IMR-90 (cell line): ENCODE data around the gene ITM2B. TPM values are rescaled to one million over a fixed set of nuclear protein-coding genes. Genes with fewer than 3 reads are reported as not detected.

Experiments
- ATAC-seq: fragments of 200-7000 bp; cut with Tn5 transposase; 2 replicates; pipeline ENCODE4 v1.9.1; 2020; ENCODE audit warnings: low read depth, mild to moderate bottlenecking, moderate library complexity
- BruUV-seq: library from RNA; stranded (reverse); fragments of 400-500 nt; replicated peaks from 2 replicates; lab custom pipeline; 2021; lab: Mats Ljungman, UMichigan
- CTCF ChIA-PET: fragments of 300-600 bp; formaldehyde crosslinking; extraction: SDS; loops from one replicate; lab custom pipeline; 2021; ENCODE audit warnings: antibody characterized with exemption; lab: Yijun Ruan, JAX
- POLR2A ChIA-PET: fragments of 300-600 bp; sonication (Branson Sonifier 250); formaldehyde crosslinking; loops from one replicate; lab custom pipeline; 2022; ENCODE audit warnings: antibody characterized with exemption; ENCODE audit not compliant: unreplicated experiment; lab: Charles Lee
- DNase-seq: peaks from one replicate; pipeline ENCODE4 v3.0.0; 2013
- H2AFZ ChIP-seq: replicated peaks from 2 replicates; pipeline ENCODE3; 2013; ENCODE audit warnings: low read length, mild to moderate bottlenecking; ENCODE audit not compliant: poor library complexity
- H2AK5ac ChIP-seq: 2 replicates; pipeline ENCODE4 v1.6.1; 2013; ENCODE audit warnings: low read depth, low read length, inconsistent platforms
- H2AK9ac ChIP-seq: replicated peaks from 2 replicates; pipeline ENCODE3; 2013; ENCODE audit warnings: mild to moderate bottlenecking, low read depth, low read length, moderate library complexity; ENCODE audit not compliant: poor library complexity
- H2BK120ac ChIP-seq: 2 replicates; pipeline ENCODE4 v1.6.1; 2013; ENCODE audit warnings: low read depth, low read length, inconsistent platforms
- H2BK15ac ChIP-seq: 3 replicates; pipeline ENCODE4 v1.6.1; 2013; ENCODE audit warnings: low read depth, low read length, inconsistent platforms
- H2BK20ac ChIP-seq: 2 replicates; pipeline ENCODE4 v1.6.1; 2013; ENCODE audit warnings: low read depth, mild to moderate bottlenecking, inconsistent platforms, low read length, moderate library complexity
- H2BK5ac ChIP-seq: 2 replicates; pipeline ENCODE4 v1.6.1; 2013; ENCODE audit warnings: mild to moderate bottlenecking, low read depth, low read length, inconsistent platforms; ENCODE audit not compliant: poor library complexity, severe bottlenecking
- H3K14ac ChIP-seq: replicated peaks from 2 replicates; pipeline ENCODE4 v1.6.1; 2013; ENCODE audit warnings: low read depth, low read length, inconsistent platforms
- H3K18ac ChIP-seq: 2 replicates; pipeline ENCODE4 v1.6.1; 2013; ENCODE audit warnings: low read depth, low read length, control low read depth
- H3K23ac ChIP-seq: 2 replicates; pipeline ENCODE4 v1.6.1; 2013; ENCODE audit warnings: low read depth, low read length, inconsistent platforms
- H3K27ac ChIP-seq: 2 replicates; pipeline ENCODE4 v1.5.1; 2013; ENCODE audit warnings: mild to moderate bottlenecking, control low read depth, low read length; ENCODE audit not compliant: insufficient read depth
- H3K27me3 ChIP-seq: 2 replicates; pipeline ENCODE4 v1.6.1; 2013; ENCODE audit warnings: low read length; ENCODE audit not compliant: control insufficient read depth, insufficient read depth
- H3K36me3 ChIP-seq: 2 replicates; pipeline ENCODE4 v1.6.1; 2013; ENCODE audit warnings: low read length, mixed read lengths; ENCODE audit not compliant: control insufficient read depth, insufficient read depth
- H3K4ac ChIP-seq: 2 replicates; pipeline ENCODE4 v1.6.1; 2013; ENCODE audit warnings: low read depth, low read length, inconsistent platforms
- H3K4me1 ChIP-seq: 2 replicates; pipeline ENCODE4 v1.6.1; 2013; ENCODE audit warnings: low read length, mixed read lengths; ENCODE audit not compliant: control insufficient read depth, insufficient read depth
- H3K4me2 ChIP-seq: 2 replicates; pipeline ENCODE4 v1.6.1; 2013; ENCODE audit warnings: low read depth, mild to moderate bottlenecking, control low read depth, low read length, moderate library complexity
- H3K4me3 ChIP-seq: 2 replicates; pipeline ENCODE4 v1.5.1; 2013; ENCODE audit warnings: low read depth, mild to moderate bottlenecking, control low read depth, low read length, moderate library complexity; ENCODE audit not compliant: insufficient read depth
- H3K56ac ChIP-seq: 2 replicates; pipeline ENCODE4 v1.6.1; 2013; ENCODE audit warnings: low read length, inconsistent platforms; ENCODE audit not compliant: insufficient read depth; ENCODE audit errors: extremely low read depth
- H3K79me1 ChIP-seq, 2 experiments: 2 replicates each; pipeline ENCODE4 v1.6.1; 2013; ENCODE audit warnings: low read length in 2 of 2, inconsistent platforms in 1 of 2, low read depth in 1 of 2
- H3K9ac ChIP-seq: 2 replicates; pipeline ENCODE4 v1.6.1; 2013; ENCODE audit warnings: low read depth, low read length, control low read depth
- H3K9me1 ChIP-seq: 2 replicates; pipeline ENCODE4 v1.6.1; 2013; ENCODE audit warnings: low read length, inconsistent platforms; ENCODE audit not compliant: insufficient read depth
- H3K9me3 ChIP-seq: 2 replicates; pipeline ENCODE4 v1.6.1; 2013; ENCODE audit warnings: low read length; ENCODE audit not compliant: control insufficient read depth, insufficient read depth
- H4K20me1 ChIP-seq: 2 replicates; pipeline ENCODE4 v1.6.1; 2013; ENCODE audit warnings: low read length, inconsistent platforms; ENCODE audit not compliant: insufficient read depth
- H4K5ac ChIP-seq: 2 replicates; pipeline ENCODE4 v1.6.1; 2013; ENCODE audit warnings: mild to moderate bottlenecking, low read depth, low read length, control low read depth
- H4K8ac ChIP-seq, 2 experiments: 2 replicates each; pipeline ENCODE4 v1.6.1; 2013; ENCODE audit warnings: low read depth in 2 of 2, low read length in 2 of 2, control low read depth in 1 of 2, inconsistent platforms in 1 of 2
- H4K91ac ChIP-seq: 2 replicates; pipeline ENCODE4 v1.6.1; 2013; ENCODE audit warnings: low read depth, low read length, inconsistent platforms; ENCODE audit not compliant: insufficient read depth
- MAFK ChIP-seq: IDR thresholded peaks from 2 replicates; pipeline ENCODE4 v1.6.1; 2012; ENCODE audit warnings: low read depth, low read length, improper control_type of control experiment
- MAZ ChIP-seq: IDR thresholded peaks from 2 replicates; pipeline ENCODE4 v1.6.1; 2012; ENCODE audit warnings: low read depth, mild to moderate bottlenecking, low read length, improper control_type of control experiment, moderate library complexity, borderline replicate concordance
- MXI1 ChIP-seq: IDR thresholded peaks from 2 replicates; pipeline ENCODE4 v1.6.1; 2012; ENCODE audit warnings: low read depth, mild to moderate bottlenecking, low read length, moderate library complexity, borderline replicate concordance
- NFE2L2 ChIP-seq: fragments of 150-350 bp; IDR thresholded peaks from 2 replicates; pipeline ENCODE4 v1.6.1; 2016; ENCODE audit warnings: low read depth, mild to moderate bottlenecking, low read length
- POLR2A ChIP-seq: IDR thresholded peaks from 2 replicates; pipeline ENCODE4 v1.6.1; 2012; ENCODE audit warnings: mild to moderate bottlenecking, low read depth, low read length
- SMC3 ChIP-seq: fragments of 150-350 bp; IDR thresholded peaks from 2 replicates; pipeline ENCODE4 v1.6.1; 2016; ENCODE audit warnings: low read depth, mild to moderate bottlenecking, antibody characterized with exemption, low read length, moderate library complexity
- WGBS, 2 experiments: methylation state at CpG; one replicate each; pipeline versions ENCODE4 v1.1.5 to v1.1.7; 2013; ENCODE audit warnings: missing lambda C conversion rate in 2 of 2; ENCODE audit not compliant: insufficient read length in 1 of 2; ENCODE audit errors: extremely low coverage in 2 of 2; 5-methylcytosine and 5-hydroxymethylcytosine counted together
- dilution Hi-C: fragments of 300-500 bp; cut with HindIII; formaldehyde crosslinking; loops from one replicate; pipeline ENCODE4 v1.14.3; 2018; ENCODE audit warnings: low sequenced_read_pairs; ENCODE audit not compliant: unreplicated experiment
- in situ Hi-C: fragments of 300-500 bp; cut with MboI; formaldehyde crosslinking; loops from 3 replicates; pipeline ENCODE4 v1.14.3; 2019; ENCODE audit warnings: low sequenced_read_pairs, inconsistent platforms, mixed read lengths
- intact Hi-C: fragments of 100-400 bp; cut with micrococcal nuclease; formaldehyde crosslinking; loops from 2 replicates; pipeline ENCODE4 v1.10.0; 2022
- polyA plus RNA-seq, 3 experiments: library from polyadenylated mRNA; depleted of rRNA; stranded (reverse); fragments of >200 nt; gene quantifications; 2 replicates each; pipeline ENCODE4 v1.2.3, GENCODE V29; 2012; ENCODE audit warnings: low replicate concordance in 1 of 3
- total RNA-seq: library from RNA; depleted of rRNA; stranded (reverse); fragments of >200 nt; gene quantifications from 2 replicates; pipeline ENCODE4 v1.2.3, GENCODE V29; 2012
- TF ChIP-seq, protein P1 (sequence below): conservative IDR thresholded peaks from 2 replicates; pipeline ENCODE4 v1.5.1; 2012; ENCODE audit warnings: mild to moderate bottlenecking, low read depth, low read length, improper control_type of control experiment

The ITM2B gene
- total and polyA plus RNA-seq, 2 of the 4 experiments (the other 2 are of a cell fraction) = 51.1 to 158 TPM

DNA sequence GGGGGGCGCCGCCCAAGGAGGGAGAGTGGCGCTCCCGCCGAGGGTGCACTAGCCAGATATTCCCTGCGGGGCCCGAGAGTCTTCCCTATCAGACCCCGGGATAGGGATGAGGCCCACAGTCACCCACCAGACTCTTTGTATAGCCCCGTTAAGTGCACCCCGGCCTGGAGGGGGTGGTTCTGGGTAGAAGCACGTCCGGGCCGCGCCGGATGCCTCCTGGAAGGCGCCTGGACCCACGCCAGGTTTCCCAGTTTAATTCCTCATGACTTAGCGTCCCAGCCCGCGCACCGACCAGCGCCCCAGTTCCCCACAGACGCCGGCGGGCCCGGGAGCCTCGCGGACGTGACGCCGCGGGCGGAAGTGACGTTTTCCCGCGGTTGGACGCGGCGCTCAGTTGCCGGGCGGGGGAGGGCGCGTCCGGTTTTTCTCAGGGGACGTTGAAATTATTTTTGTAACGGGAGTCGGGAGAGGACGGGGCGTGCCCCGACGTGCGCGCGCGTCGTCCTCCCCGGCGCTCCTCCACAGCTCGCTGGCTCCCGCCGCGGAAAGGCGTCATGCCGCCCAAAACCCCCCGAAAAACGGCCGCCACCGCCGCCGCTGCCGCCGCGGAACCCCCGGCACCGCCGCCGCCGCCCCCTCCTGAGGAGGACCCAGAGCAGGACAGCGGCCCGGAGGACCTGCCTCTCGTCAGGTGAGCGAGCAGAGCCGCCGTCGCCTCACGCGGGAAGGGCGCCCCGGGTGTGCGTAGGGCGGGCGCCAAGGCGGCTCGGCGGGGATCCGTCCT lies 70.5 kb downstream of the ITM2B start, which contains the start of gene RB1:
Gene RB1, plus strand, starts transcription at position 393 of the 784 bp plus-strand sequence. Its CDS starts 162 bp downstream, at position 555.
- peak within 1 kb of the TSS; percentile 59 for H3K4me3 ChIP-seq
- peaks cover 0 to 19% of the 10 kb centered on the region in 2 experiments; a peak in 2 of 4 replicates for H3K79me1 ChIP-seq
- no peaks in the 10 kb centered on the region; the same call in 1 of the 2 replicates for H3K9me1 ChIP-seq
- no peaks in the 10 kb centered on the region for H3K27me3 ChIP-seq
- TF ChIP-seq POLR2A (peak; percentile 90), MAZ (peak; percentile 68; the same call in 1 of the 2 replicates), SMC3 (no peak), MXI1 (no peak), MAFK (peak; percentile 14; the same call in 1 of the 2 replicates), NFE2L2 (peak; percentile 21; the same call in 1 of the 2 replicates)
- TF ChIP-seq, protein P1, sequence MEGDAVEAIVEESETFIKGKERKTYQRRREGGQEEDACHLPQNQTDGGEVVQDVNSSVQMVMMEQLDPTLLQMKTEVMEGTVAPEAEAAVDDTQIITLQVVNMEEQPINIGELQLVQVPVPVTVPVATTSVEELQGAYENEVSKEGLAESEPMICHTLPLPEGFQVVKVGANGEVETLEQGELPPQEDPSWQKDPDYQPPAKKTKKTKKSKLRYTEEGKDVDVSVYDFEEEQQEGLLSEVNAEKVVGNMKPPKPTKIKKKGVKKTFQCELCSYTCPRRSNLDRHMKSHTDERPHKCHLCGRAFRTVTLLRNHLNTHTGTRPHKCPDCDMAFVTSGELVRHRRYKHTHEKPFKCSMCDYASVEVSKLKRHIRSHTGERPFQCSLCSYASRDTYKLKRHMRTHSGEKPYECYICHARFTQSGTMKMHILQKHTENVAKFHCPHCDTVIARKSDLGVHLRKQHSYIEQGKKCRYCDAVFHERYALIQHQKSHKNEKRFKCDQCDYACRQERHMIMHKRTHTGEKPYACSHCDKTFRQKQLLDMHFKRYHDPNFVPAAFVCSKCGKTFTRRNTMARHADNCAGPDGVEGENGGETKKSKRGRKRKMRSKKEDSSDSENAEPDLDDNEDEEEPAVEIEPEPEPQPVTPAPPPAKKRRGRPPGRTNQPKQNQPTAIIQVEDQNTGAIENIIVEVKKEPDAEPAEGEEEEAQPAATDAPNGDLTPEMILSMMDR = no peak
- H3K4me2 ChIP-seq = peak within 1 kb of the TSS; percentile 98
- peak; percentile 92 for ATAC-seq
- no peak within 1 kb of the TSS; the same call in 2 of the 3 replicates for H2BK15ac ChIP-seq
- peak within 1 kb of the TSS; percentile 45; the same call in 1 of the 2 replicates for H2AK5ac ChIP-seq
- H3K18ac ChIP-seq = peak within 1 kb of the TSS; percentile 22
- H3K56ac ChIP-seq = peak within 1 kb of the TSS; percentile 92
- peak within 1 kb of the TSS; percentile 96 to 97 for H4K8ac ChIP-seq
- H3K23ac ChIP-seq = peak within 1 kb of the TSS; percentile 97
- ChIA-PET POLR2A (no interaction called here), CTCF (no interaction called here)
- peak; percentile 87 for DNase-seq
- H4K5ac ChIP-seq = peak within 1 kb of the TSS; percentile 79
- intact Hi-C loops (loop anchor here (1.0 to 2.0 kb wide), 4 partner anchors 69 to 466 kb away; partner anchors contain the start of gene MED4), dilution Hi-C loops (no loop called here), in situ Hi-C loops (no loop called here)
- H3K27ac ChIP-seq = peak within 1 kb of the TSS; percentile 76
- no TSS peak for BruUV-seq
- H3K4ac ChIP-seq = peak within 1 kb of the TSS; percentile 93
- peak within 1 kb of the TSS; percentile 59 for H2BK120ac ChIP-seq
- peak within 1 kb of the TSS; percentile 98 for H2AK9ac ChIP-seq
- peak within 1 kb of the TSS; percentile 93 for H4K91ac ChIP-seq
- H3K9ac ChIP-seq = peak within 1 kb of the TSS; percentile 79
- H3K4me1 ChIP-seq = no peaks in the 10 kb centered on the region
- 0 out of 2 replicates have a peak within 1 kb of the TSS, but pooled peaks have one; percentile 39 for H2BK20ac ChIP-seq
- H2AFZ ChIP-seq = peak within 1 kb of the TSS; percentile 93
- peak within 1 kb of the TSS; percentile 97 for H3K14ac ChIP-seq
- H4K20me1 ChIP-seq = peaks cover 5% of the 10 kb centered on the region; the same call in 1 of the 2 replicates
- H2BK5ac ChIP-seq = peak within 1 kb of the TSS; percentile 75
- H3K9me3 ChIP-seq = no peaks in the 10 kb centered on the region
- 0% methylated on average over 10 of the region's 96 CpGs; no CpG with 5 or more reads in 1 of the 2 experiments for WGBS, 2 experiments
- no peaks in the 10 kb centered on the region for H3K36me3 ChIP-seq
